ENCODE results near the gene USF2.
A peak's percentile ranks its signal among the peaks of the same experiment; 100 is the strongest.

The USF2 gene

GRCh38 chr19:35241417-35241816, 27.3 kb upstream of the USF2 start:
- no peak for DNase-seq (ENCODE audit: low read depth in 1 of 2, low spot score in 1 of 2)

DNA sequence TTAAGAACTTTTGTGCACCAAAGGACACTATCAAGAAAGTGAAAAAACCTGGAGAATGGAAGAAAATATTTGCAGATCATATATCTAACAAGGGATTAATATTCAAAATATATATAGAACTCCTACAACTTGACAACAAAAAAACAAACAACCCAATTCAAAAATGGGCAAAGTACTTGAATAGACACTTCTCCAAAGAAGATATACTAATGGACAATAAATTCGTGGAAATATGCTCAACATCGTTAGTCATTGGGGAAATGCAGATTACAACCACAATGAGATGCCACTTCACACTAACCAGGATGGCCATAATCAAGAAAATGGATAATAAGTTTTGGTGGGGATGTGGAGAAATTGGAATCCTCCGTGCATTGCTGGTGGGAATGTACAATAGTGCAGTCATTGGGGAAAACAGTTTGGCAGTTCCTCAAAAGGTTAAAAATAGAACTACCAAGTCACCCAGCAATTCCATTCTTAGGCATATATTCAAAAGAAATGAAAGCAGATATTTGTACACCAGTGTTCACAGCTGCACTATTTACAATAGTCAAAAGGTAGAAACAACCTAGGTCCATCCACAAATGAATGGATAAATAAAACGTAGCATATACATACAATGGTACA, 22.2 kb upstream of the USF2 start:
- no peak for DNase-seq (ENCODE audit: low read depth in 1 of 2, low spot score in 1 of 2)

DNA sequence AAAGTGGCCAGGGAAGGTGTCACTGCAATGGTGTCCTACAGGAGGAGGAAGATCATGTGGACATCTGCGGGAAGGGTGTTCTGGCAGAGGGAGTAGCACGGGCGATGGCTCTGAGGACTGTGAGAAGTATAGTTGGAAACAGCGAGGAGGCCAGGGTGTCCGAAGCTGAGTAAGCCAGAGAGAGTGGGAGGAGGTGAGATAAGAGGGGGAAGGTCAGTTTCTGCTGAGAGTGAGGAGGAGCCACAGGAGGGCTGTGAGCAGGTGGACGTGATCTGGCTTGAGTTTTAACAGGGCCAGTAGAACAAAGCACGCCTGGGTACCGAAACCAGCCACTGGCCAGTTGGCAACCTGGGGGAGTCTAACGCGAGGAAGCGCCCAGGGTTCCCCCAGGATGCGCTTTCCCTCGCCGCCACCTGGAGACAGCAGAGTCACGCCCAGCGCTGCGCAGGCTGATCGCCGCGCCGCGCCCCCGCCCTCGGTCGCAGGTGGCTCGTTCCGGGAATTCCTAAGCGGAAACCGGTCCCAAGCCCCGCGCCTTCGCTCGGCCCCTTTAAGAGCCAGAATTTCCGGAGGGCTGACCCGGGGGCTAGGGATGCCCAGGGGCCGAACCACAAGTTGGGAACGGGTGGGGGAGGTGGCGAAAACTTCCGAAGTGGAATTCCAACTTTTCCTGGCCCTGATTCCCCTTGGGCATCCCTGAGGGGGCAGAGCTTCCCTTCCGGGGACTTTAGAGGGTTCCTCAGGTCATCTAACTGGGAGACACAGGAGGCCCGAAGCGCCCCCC, 21.0 kb upstream of the USF2 start:
- peak; percentile 40 to 41 for DNase-seq (ENCODE audit: low read depth in 1 of 2, low spot score in 1 of 2)

- peak; percentile 53 to 68 for DNase-seq (ENCODE audit: low read depth in 1 of 2, low spot score in 1 of 2)
These were observed 20.2 kb upstream of the USF2 start, which contains the start of gene LSR for GRCh38 chr19:35248310-35249145. LSR (plus strand) TSS chr19:35249002; CDS start chr19:35249023, 21 bp downstream.

- no peak for DNase-seq (ENCODE audit: low read depth in 1 of 2, low spot score in 1 of 2)
These were observed 19.5 kb upstream of the USF2 start for GRCh38 chr19:35249146-35249847.

DNA sequence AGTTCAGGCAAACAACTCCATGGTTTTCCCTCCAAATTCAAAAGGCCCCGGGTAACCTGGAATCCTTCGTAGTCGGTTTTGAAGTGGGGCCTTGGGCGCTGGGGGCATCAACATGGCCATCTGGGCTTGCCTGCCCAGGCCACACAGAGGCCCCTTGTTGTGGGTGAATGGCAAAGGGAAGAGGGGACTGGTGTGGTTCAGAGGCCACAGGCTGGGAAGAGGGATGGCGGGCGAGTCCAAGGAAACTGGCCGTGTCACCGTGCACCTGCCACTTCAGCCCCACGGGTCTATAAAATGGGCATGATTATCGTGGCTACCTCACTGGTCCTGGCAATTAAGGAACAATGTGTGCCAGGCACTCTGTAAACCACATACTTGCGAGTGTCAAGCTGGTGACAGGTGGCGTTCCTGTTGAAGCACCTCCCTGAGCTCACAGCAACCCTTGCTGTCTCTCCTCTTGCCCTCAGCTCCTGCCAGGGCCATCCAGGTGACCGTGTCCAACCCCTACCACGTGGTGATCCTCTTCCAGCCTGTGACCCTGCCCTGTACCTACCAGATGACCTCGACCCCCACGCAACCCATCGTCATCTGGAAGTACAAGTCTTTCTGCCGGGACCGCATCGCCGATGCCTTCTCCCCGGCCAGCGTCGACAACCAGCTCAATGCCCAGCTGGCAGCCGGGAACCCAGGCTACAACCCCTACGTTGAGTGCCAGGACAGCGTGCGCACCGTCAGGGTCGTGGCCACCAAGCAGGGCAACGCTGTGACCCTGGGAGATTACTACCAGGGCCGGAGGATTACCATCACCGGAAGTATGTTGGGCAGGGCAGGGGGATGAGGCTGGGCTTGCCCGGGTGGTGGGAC, 18.7 kb upstream of the USF2 start:
- DNase-seq (ENCODE audit: low read depth in 1 of 2, low spot score in 1 of 2), result no peak

GRCh38 chr19:35251456-35251855, 17.3 kb upstream of the USF2 start:
- DNase-seq (ENCODE audit: low read depth in 1 of 2, low spot score in 1 of 2), result no peak

DNA sequence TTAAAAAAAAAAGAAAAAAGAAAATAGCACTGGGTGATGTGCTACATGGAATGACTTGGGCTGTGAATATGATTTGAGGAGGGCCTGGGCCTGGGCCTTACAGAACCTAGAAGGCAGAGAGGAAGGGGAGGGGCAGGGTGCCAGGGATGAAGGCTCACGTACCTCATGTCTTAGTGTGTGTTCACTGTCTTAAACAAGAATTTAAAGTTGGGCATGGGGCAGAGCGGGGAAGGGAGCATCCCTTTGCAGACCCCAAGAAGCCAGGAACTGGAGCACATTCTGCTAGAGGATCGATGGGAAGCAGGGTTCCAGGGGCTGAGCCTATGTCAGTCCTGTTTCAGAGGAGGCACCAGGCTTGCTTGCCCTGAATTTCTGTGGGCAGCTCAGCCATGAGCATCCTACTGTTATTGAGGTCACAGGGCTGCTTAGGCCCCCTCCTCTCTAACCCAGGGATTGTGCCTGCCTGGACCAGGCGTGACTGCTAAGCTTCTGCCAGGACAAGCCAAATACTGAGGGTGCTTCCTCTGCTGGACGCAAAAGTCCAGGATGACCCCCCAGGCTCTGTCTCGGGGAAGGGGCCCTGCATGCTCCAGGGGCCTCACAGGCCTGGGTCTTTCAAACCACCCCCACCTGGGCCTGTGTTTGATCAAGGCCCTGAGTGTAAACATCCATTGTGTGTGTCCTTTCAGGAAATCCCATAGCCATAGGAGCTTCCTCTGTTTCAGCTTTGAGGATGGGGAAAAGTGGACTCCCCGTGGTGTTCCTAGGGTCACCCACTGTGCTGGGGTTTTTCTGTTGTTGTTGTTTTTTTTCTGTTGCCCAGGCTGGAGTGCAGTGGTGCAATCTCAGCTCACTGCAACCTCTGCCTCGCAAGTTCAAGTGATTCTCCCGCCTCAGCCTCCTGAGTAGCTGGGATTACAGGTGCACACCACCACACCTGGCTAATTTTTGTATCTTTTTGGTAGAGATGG, 15.2 kb upstream of the USF2 start:
- DNase-seq (ENCODE audit: low read depth in 1 of 2, low spot score in 1 of 2), result no peak

DNA sequence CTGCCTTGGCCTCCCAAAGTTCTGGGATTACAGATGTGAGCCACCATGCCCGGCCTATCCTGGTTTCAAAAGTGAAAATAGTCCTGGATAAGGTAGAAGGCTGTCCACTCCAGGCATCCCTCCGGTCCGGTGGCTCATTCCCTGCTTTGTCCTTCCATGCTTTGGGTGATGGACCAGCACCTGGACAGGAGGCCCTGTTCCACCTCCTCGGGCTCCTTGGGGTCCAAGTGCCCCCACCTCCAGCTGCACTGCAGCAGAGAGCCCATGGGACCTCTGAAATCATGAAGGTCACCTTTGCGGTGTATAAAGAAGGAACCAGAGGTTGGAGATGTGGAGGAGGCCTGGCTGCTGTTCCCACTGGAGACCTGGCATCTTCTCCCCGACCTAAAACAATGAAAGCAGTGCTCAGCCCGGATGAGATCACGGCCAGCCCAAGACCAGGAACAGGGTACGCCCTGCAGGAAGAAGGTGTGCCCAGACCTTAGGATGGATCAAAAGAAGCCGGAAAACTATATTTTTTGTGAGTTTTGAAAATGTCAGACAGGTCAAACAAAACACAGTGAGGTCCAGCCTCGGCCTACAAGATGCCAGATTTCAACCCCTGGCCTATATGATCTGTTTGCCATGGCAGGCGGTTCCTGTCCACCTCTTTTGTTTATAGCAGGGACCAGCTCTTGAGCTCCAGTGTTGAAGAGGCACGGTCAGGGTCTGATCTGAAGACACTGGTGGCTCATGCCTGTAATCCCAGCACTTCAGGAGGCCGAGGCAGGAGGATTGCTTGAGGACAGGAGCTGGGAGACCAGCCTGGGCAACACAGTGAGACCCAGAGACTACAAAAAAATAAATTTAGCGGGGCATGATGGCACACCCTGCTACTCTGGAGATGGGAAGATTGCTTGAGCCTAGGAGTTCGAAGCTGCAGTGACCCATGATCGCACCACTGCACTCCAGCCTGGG, 14.1 kb upstream of the USF2 start:
- DNase-seq (ENCODE audit: low read depth in 1 of 2, low spot score in 1 of 2), result no peak

- no peak for DNase-seq (ENCODE audit: low read depth in 1 of 2, low spot score in 1 of 2)
These were observed 12.2 kb upstream of the USF2 start for GRCh38 chr19:35256566-35256965.

GRCh38 chr19:35257113-35257461, 11.7 kb upstream of the USF2 start:
- no peak for DNase-seq (ENCODE audit: low read depth in 1 of 2, low spot score in 1 of 2)

GRCh38 chr19:35260694-35261304, 8.0 kb upstream of the USF2 start:
- no peak for DNase-seq (ENCODE audit: low read depth in 1 of 2, low spot score in 1 of 2)

DNA sequence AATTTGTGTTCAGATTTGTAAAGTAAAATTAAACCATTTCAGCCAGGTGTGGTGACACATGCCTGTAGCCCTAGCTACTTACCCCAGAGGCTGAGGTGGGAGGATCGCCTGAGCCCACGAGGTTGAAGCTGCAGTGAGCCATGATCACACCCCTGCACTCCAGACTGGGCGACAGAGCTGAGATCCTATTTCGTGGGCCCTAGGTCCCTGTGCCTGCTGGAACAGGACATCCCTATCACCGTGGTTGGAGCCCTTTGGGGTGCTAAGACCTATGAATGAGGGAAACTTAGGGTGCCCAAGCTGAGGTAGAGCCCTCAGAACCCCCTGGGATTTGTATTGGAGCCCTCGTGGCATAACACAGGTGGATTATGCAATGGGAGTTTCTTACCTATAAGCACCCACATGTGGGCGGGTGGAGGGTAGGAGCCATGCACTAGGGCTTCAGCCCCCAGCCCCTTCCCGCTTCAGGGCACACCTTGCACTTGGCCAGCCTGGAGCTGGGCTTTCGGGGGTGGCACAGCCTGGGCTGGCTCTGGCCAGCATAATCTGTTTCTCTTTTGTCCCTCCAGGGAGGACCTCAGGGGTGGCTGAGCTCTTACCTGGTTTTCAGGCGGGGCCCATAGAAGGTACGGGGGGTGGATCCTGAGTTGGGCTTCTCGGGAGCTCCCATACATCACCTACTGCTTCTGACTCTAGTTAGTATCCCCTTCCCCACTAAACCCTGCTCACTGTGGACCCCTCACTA, 7.2 kb upstream of the USF2 start:
- no peak for DNase-seq (ENCODE audit: low read depth in 1 of 2, low spot score in 1 of 2)

GRCh38 chr19:35262101-35262761, 6.5 kb upstream of the USF2 start:
- no peak for DNase-seq (ENCODE audit: low read depth in 1 of 2, low spot score in 1 of 2)

DNA sequence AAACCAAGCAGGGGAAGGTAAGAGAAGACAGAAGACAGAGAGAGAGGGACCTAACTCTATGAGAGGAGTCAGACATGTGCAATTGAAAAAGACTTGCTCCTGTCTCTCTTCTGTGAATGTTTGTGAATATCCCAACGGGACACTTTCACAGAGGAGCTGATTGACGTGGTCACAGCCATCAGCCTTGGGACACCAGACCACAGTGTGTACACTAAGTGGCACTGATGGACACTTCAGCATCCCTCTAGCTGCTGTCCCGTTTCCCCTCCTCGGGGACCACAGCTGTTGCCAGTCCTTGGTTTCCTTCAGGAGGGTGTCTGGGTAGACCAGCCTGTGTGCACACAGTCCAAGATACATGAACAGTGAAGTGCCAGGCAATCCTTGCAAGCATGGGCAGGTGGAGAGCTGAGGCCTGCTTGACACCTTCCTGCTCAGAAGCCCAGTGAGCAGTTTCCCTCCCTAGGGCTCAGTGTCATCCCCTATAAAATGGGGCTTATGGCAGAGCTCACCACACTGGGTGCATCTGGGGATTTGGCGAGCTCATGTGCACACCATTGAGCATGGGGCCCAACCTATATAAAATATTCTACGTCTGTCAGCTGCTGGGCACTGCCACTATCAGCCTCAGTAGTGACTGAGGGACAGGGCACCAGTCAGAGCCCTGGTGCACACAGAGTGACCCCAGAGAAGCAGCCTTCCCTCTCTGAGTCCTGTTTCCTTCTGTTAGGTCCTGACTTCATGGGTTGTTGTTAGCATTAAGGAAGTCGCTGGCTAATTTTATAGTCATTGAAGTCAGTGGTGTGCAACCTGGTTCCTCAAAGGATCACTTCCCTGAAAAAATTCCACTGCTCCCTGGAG, 4.3 kb upstream of the USF2 start:
- no peak for DNase-seq (ENCODE audit: low read depth in 1 of 2, low spot score in 1 of 2)
